GM18907 (cell line): ENCODE results near the gene CRYGD.
"Not testable (repeated sequence)": the region's sequence is repeated elsewhere in the genome, so short reads cannot be mapped to it uniquely, and the experiment has no call there.

Experiments used
- ATAC-seq: cut with Tn5 transposase; IDR thresholded peaks from one replicate; pipeline ENCODE4 v1.9.1; 2021; ENCODE audit warnings: mild to moderate bottlenecking, moderate library complexity; ENCODE audit not compliant: unreplicated experiment

CRYGD gene

DNA sequence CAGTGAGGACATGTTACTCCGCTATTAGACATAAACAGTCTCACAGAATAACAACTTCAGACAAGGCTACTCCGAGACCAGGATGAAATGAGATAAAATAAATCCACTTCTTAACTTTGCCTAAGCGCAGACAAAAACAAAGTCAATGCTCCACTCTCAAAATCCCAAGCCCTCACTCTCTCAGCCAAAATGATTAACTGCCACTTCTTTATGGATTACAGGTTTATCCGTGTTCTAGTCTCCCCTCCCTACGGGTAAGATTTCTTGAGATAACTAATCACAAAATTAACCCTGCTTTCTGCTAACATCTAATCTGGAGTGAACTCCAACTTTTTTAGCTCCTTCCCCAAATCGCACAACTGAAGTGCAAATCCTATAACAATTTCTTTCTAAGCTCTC, 6.4 kb upstream of the CRYGD start:
- ATAC-seq: no peak

DNA sequence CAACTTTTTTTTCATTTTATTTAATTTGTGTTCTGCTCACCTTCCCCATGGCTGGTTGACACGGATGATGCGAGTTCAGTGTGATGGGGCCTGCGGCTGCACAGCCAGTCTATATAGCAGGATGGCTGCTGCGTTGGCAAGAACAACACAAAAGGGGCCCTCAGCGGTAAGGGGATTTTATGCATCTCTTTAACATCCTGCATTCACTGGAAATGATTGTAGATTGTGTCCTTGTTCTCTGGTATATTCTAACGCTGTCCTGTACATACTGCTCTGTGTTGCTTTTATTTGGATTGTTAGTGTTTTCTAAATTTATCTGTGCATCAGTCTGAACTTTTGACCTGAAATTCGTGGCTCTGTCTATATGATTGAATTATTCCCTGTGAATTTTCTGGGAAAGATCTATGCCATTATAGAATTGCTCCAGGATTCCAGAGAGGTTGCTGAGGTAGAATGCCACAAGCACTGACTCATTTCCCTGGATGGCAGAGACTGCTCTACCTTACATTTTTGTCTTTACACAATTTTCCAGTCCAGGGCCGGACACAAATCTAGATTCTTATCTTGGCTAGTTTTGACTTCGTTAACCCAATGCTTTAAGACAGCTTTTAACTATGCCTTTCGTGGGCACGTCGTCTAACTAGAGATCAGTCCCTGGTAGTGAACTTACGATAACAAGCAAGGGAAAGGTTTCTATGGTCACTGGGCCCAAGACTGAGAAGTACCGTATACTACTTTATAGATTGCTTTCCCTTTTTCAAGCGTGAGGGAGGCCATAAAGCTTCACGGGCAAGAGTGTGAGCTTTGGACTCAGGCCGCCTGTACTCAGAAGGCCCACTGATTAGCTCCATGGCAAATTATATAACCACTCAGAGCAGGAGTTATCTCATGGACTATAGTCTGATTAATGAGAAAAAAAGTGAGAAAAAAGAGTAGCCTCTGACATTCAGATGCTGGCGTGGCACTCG, 5.7 kb upstream of the CRYGD start, which contains the start of gene CRYGC:
CRYGC (minus strand) TSS at position 85 of the 968 bp plus-strand sequence; CDS start at position 49, 36 bp downstream.
- ATAC-seq: no peak

DNA sequence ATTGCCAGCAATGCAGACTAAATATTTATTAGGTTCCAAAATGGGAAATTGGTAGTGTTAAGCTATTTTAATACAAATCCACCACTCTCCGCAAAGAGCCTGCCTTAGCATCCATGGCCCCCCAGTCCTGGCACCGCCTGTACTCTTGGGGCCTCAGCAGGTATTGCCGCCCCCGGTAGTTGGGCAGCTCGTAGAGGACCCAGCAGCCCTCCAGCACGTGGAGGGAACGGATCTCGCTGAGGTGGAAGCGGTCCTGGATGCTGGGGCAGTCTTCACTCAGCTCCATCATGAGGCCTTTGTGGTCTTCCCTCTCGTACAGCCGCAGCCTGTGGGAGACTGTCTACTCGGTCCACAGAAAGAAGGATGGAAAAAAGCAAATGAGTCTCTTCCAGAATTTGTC, 3.8 kb upstream of the CRYGD start:
- no peak for ATAC-seq

DNA sequence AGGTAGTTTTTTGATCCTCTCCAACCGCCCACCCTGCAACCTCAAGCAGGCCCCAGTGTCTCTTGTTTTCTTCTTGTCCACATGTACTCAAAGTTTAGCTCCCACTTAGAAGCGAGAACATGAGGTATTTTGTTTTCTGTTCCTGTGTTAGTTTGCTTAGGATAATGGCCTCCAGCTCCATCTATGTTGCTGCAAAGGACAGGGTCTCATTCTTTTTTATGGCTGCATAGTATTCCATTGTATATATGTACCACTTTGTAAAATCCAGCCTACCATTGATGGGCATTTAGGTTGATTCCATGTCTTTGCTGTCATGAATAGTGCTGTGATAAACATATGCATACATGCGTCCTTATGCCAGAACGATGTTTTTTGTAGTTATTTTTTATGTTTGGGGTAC, 2.8 kb upstream of the CRYGD start:
- no peak for ATAC-seq

DNA sequence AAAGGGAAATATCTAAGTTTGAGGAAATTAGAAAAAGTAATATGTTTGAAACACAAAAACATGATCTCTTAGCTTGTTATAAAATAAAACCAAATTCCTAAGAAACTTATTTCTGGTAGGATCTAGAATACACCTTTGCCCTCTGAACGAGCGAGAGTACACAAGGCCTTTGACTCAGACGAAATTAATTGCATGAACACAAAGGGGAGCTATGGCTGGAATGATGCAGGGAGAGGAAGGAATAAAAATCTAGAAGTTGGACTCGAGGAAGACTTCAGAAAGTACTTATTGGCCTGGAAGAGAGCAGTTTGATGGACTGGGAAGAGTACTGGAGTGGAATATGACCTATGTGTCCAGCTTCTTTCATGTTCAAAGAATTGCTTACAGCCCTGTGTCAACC, 927 bp upstream of the CRYGD start:
- no peak for ATAC-seq

DNA sequence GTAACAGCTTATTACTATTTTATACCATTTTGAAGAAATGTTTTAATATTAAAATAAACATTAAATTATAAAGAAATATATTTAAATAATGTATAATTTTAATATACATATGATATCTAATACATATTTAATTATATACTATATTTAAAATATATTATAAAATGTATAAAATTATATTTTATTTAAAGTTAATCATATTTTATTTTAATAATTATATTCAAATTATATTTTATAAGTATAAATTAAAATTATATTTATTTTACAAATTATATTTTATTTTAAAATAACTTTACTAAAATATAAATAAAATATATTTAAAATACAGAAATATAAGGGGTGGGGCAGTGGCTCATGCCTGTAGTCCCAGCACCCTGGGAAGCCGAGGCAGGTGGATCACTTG, 2.1 kb downstream of the CRYGD start:
- ATAC-seq: no peak

DNA sequence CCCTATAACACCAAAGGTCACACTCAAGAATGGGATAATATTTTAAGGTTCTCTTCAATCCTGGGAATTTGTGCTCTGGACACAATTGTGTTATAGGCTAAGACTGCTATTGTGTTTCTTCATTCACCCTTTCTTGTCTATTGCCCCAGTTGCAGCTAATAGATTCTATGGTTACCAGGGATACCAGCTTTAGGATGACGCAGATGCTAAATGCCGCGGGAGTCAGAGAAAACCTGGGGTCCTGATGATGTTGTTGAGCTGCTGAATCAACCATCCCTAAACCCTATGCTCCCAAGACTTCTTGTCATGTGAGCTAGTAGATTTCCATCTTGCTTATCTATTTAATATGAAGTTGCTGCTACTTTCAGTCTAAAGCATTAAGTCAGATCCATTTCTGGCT, 5.4 kb downstream of the CRYGD start:
- no peak for ATAC-seq

DNA sequence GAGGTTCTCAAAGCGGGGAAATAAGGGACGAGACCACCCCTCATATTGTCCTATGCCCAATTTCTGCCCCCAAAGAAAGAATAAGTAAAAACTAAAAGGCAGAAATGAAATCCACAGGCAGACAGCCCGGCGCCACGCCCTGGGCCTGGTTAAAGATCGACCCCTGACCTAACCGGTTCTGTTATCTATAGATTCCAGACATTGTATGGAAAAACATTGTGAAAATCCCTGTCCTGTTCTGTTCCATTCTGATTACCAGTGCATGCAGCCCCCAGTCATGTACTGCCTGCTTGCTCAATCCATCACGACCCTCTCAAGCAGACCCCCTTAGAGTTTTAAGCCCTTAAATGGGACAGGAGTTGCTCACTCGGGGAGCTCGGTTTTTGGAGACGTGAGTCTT, 6.9 kb downstream of the CRYGD start:
- ATAC-seq: not testable (repeated sequence)

DNA sequence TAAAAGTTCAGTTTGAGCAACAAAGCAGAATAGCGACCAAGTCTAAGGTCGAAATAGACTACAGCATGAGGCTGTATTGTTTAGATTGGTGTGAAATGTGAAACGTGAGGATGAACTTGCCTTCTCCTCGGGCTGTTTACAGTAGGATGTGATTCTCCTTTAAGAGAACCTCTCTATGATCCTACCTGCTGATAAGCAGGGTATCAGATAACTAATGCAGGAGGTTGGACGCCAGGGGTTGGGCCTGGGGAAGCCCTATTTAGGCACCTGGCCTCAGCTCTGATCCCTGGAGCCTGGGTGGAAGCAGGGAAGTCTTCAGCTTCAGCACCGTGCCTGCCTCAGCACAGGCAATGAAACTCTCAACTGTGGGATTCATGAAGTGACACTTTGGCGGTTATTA, 11.4 kb downstream of the CRYGD start:
- no peak for ATAC-seq

DNA sequence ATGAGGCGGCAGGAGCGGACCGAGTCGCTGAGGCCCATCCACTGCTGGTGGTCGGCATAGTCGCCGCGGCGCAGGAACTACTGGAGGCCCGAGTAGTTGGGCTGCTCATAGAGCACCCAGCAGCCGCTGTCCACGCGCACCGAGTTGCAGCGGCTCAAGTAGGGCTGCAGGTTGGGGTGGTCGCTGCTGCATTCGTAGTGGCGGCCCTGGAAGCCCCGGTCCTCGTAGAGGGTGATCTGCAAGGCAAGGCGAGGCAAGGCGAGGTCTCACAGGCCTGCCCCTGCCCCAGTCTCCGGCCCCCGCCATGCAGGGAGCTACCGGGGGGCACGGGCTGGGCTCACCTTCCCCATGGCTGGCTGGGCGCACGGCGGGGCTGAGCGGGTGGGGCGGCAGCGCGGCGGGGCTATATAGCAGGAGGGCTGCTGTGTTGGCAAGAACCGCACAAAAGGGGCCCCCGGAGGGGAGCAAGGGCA, 12.0 kb downstream of the CRYGD start:
- not testable (repeated sequence) for ATAC-seq

DNA sequence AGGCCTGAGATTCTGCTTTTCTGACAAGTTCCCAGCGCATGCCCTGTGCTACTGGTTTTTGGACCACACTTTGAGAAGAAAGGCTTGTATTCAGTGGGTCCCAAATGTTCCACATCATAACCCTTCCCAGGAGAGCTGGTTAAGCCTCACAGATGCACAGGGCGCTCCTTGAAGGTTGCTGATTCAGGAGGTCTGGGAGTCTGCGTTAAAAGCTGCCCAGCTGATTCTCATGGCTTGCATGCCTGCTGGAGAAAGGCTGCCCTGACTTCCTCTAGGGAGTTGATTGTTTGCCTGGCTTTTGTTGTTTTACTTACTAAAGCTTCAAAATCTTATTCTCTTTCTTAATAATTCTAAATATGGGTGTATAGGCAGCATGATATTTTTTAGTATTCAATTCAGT, 20.7 kb downstream of the CRYGD start:
- no peak for ATAC-seq

DNA sequence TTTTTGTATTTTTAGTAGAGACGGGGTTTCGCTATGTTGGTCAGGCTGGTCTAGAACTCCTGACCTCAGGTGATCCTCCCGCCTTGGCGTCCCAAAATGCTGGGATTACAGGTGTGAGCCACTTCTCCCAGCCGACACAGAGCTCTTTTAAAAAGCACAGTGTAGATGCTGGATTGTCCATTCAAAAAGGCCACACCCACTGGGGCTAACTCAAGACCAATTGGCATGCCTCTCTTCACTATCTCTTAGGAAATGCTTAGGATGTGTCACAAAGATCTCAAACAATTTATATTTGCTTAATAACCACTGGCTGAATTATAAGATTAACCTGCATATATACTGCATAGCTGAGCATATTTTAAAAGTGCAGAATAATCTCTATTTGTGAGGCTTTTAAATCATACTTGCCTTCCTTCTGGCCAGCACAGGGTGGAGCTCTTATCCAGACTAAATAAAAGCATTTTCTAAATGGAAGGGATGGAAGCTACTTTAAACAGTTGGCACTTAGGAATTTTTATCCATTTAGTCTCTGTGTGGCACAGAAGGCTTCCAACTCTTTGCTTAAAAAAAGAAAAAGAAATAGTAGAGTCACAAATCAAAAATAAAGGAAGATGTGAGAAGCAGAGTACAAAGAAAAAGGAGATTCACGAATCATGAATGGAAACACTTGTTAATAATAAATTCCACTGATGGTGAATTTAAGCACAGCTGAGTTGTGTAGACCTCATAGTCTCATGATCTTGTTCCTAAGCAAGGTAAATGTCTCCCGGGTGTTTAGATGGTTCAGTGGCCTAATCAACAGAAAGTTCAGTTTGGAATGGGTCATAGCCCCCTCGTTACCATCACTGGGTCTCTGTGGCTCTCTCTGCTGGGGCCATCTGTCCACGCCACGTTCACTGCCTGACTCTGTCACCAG, 22.4 kb downstream of the CRYGD start:
- no peak for ATAC-seq

DNA sequence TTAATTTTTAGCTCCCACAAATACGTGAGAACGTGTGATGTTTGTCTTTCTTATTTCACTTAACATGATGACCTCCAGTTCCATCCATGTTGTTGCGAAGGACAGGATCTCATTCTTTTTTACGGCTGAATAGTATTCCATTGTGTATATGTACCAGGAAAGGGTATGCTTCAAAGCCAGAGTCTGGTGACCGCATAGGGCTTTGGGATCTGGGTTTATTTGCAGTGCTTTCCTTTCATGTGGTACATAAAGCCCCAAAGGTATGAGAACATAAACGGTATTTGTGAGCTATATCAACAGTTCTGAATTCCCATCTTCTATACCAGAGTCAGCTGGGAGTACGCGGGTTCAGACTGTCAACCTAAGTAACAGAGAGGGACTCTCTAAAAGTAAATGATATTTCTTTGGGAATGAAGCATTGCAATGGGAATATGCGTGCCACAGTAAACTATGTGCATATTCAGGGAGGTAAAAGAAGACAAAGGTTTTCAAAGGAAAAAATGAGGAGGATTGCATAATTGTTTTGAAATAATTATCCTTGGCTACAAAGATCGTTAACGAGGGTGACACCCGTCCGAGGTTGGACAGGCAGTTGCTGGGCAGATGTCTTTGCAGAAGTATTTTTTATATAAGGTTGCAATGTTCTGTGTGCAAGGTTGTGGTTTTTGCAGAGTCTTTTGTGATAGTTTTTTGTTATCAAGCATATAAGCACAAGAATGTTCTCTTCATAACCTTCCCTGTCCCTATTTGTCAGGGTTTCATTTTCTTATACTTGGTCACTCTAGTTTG, 24.4 kb downstream of the CRYGD start:
- ATAC-seq: no peak

DNA sequence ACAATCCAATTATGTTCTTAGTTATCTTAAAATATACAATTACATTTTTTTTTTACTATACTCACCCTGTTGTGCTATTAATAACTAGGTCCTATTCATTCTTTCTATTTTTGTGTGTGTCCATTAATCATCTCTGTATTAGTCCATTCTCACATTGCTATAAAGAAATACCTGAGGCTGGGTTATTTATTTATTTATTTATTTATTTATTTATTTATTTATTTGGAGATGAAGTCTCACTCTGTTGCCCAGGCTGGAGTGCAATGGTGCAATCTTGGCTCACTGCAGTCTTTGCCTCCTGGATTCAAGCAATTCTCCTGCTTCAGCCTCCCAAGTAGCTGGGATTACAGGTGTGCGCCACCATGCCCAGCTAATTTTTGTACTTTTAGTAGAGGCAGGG, 25.6 kb downstream of the CRYGD start:
- not testable (repeated sequence) for ATAC-seq

DNA sequence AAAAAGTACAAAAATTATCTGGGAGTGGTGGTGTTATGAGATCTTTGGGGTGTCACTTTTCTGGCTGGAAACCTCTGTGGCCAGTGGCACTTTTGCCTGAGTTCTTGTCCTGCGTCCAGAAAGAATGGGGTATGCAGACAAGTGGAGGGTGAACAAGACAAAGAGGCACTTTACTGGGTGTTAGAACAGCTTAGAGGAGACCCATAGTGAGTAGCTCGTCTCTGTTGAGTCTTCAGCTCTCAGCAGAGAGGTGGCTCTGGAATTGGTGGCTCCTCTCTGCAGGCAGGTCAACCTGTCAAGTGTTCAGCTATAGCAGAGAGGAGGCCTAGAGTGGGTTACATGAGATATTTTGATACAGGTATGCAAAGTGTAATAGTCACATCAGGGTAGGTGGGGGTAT, 26.1 kb downstream of the CRYGD start:
- no peak for ATAC-seq

DNA sequence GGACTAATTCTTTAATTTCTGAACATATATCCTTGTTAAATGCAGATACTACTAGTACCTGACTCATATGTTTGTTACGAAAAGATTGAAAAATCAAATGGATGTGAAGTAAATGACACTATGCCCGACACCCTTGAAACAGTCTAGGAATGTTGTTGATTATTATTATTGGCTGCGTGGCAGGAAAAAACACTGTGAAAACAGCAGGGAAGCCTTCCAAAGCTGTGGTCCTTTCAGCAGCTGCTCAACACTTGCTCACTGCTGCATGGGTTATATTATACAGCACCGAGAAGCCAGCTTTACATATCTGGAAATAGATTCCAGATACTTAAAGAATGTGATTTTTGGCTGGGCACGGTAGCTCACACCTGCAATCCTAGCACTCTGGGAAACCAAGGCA, 26.5 kb downstream of the CRYGD start:
- ATAC-seq: no peak

DNA sequence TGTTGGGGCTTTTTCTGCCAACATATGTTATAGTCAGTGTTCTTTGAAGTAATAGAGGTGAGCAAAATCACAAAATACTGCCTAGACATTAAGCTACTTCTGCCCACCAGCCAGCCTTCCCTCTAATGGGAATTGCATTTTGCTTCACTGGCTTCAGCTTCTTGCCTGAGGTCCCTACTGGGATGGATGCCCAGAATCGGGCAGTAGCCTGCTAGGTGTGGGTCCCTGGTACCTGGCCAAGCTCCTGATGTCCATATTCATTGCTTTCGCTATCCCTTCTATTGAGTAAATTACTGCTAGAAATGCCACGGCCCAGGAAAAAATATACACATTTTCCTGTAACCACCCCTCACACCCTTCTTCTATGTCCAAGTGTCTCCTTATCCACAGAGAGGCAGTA, 27.0 kb downstream of the CRYGD start:
- no peak for ATAC-seq

DNA sequence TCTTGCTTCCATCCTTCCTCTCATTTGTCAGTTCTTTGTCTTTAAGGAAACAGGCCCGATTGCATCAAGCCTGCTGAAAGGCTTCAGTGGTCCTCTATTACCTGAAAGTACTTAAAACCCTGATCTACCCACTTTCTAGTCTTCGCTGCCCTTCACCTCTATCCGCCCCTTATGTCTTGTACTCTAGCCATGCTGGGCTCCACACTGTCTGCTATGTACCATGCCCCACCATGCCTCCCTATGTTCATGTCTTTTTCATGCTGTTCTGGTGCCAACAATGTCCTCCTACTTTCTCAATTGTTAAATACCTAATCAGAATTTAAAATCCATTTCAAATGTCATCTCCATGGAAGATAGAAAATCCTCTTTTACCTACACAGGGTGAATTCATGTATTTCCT, 28.2 kb downstream of the CRYGD start:
- no peak for ATAC-seq

DNA sequence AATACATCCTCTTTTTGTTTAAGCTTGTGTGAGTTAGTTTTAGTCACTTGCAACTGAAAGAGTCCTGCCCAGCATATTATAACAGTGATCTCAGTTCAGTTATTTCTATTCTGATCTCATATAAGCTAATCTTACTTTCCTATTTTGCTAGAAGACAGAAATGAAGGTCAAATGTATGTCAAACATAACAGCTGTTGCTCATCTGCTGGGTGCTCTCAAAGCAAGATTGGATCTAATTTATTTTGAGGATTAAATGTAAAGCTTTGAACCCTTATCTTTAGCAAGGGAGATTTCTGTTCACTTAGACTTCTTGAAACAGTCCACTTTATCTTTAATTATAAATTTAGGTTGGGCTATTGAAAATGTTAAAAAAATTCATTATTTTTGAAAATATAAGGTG, 31.2 kb downstream of the CRYGD start:
- ATAC-seq: no peak

DNA sequence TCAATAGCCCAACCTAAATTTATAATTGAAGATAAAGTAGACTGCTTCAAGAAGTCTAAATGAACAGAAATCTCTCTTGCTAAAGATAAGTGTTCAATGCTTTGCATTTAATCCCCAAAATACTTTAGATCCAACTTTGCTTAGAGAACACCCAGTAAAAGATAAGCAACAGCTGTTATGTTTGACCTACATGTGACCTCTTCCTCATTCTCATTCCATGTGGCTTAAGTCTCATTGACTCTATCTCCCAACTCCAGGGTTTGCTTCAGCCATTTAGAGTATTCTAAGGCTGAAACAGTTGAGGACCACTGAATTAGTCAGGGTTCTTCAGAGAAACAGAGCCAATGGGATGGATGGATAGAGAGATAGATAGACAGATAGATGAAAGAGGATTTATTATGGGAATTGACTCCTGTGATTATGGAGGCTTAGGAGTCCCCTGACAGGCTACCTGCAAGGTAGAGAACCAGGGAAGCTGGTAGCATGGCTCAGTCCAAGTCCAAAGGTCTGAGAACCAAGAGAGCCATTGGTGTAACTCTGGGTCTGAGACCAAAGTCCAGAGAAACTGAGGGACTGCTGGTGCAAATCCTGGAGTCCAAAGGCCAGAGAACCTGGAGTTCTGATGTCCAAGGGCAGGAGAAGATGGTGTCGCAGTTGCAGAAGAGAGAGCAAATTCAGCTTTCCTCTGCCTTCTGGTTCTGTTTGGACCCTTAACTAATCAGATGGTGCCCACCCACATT, 32.1 kb downstream of the CRYGD start:
- ATAC-seq: no peak
